Neural crest cell (in vitro differentiated cells): ENCODE measurements around the gene RNF220. TPM values are rescaled to one million over a fixed set of nuclear protein-coding genes. Genes with fewer than 3 reads are reported as not detected.

Source experiments
- DNase-seq: peaks from one replicate; pipeline ENCODE4 v3.0.0; 2021; ENCODE audit warnings: low read depth, mixed read lengths, low spot score
- H3K27ac Mint-ChIP-seq: one replicate; pipeline ENCODE4 v1.8.0; 2021; ENCODE audit warnings: mild to moderate bottlenecking, mixed read lengths; ENCODE audit not compliant: unreplicated experiment
- H3K27me3 Mint-ChIP-seq: 2 replicates; pipeline ENCODE4 v1.8.0; 2021; ENCODE audit warnings: low read depth, mild to moderate bottlenecking, mixed read lengths
- H3K36me3 Mint-ChIP-seq: 2 replicates; pipeline ENCODE4 v1.8.0; 2021; ENCODE audit warnings: low read depth, mild to moderate bottlenecking, mixed read lengths
- H3K4me1 Mint-ChIP-seq: 2 replicates; pipeline ENCODE4 v1.8.0; 2021; ENCODE audit warnings: mixed read lengths
- H3K4me3 Mint-ChIP-seq: one replicate; pipeline ENCODE4 v1.8.0; 2021; ENCODE audit warnings: mild to moderate bottlenecking, mixed read lengths
- H3K9me3 Mint-ChIP-seq: 2 replicates; pipeline ENCODE4 v1.8.0; 2021; ENCODE audit warnings: mixed read lengths
- CTCF ChIP-seq: fragments of 200-600 bp; sonication (generic); conservative IDR thresholded peaks from 2 replicates; pipeline ENCODE4 v1.5.0; 2021; ENCODE audit warnings: antibody characterized with exemption, mild to moderate bottlenecking
- total RNA-seq: library from RNA; stranded (reverse); gene quantifications from 2 replicates; pipeline ENCODE4 v1.2.1, GENCODE V29; 2021

Gene RNF220
- total RNA-seq, 1 donor from 2014 or later = 96.7 TPM

GRCh38 chr1:44408212-44408582 is 3.1 kb downstream of the RNF220 start:
- H3K9me3 Mint-ChIP-seq = no peaks in the 10 kb centered on the region
- H3K4me3 Mint-ChIP-seq = peak overlapping the region; percentile 92
- no peak for DNase-seq
- H3K27ac Mint-ChIP-seq = no peak overlapping the region
- H3K36me3 Mint-ChIP-seq = peaks cover 3% of the 10 kb centered on the region
- no peak for TF ChIP-seq CTCF
- H3K27me3 Mint-ChIP-seq = peaks cover 26% of the 10 kb centered on the region
- peaks cover 27% of the 10 kb centered on the region for H3K4me1 Mint-ChIP-seq

- Mint-ChIP-seq H3K27ac (no peak overlapping the region), H3K9me3 (no peaks in the 10 kb centered on the region), H3K4me1 (peaks cover 27% of the 10 kb centered on the region), H3K27me3 (peaks cover 26% of the 10 kb centered on the region), H3K36me3 (peaks cover 3% of the 10 kb centered on the region), H3K4me3 (peak overlapping the region; percentile 92)
- peak; percentile 39 for DNase-seq
- TF ChIP-seq CTCF = no peak
Measured at GRCh38 chr1:44408632-44409602, 3.9 kb downstream of the RNF220 start.

GRCh38 chr1:44409757-44410156 is 4.7 kb downstream of the RNF220 start:
- Mint-ChIP-seq H3K9me3 (no peaks in the 10 kb centered on the region), H3K4me3 (no peak overlapping the region), H3K27me3 (peaks cover 26% of the 10 kb centered on the region), H3K27ac (no peak overlapping the region), H3K4me1 (peaks cover 26% of the 10 kb centered on the region), H3K36me3 (peaks cover 3% of the 10 kb centered on the region)
- TF ChIP-seq CTCF = no peak
- DNase-seq = no peak

- Mint-ChIP-seq H3K4me1 (peaks cover 23% of the 10 kb centered on the region), H3K27ac (no peak overlapping the region), H3K4me3 (peak overlapping the region; percentile 20), H3K36me3 (peaks cover 3% of the 10 kb centered on the region), H3K9me3 (no peaks in the 10 kb centered on the region), H3K27me3 (peaks cover 19% of the 10 kb centered on the region)
- no peak for DNase-seq
- no peak for TF ChIP-seq CTCF
Measured at GRCh38 chr1:44411861-44412260, 6.8 kb downstream of the RNF220 start.

- Mint-ChIP-seq H3K27me3 (peaks cover 21% of the 10 kb centered on the region), H3K4me3 (no peak overlapping the region), H3K36me3 (peaks cover 3% of the 10 kb centered on the region), H3K4me1 (peaks cover 29% of the 10 kb centered on the region), H3K9me3 (no peaks in the 10 kb centered on the region), H3K27ac (no peak overlapping the region)
- TF ChIP-seq CTCF = no peak
- no peak for DNase-seq
Measured at GRCh38 chr1:44412601-44413000, 7.5 kb downstream of the RNF220 start.
